K562 (cell line): ENCODE results near the gene NHSL2. TPM values are rescaled to one million over a fixed set of nuclear protein-coding genes. Genes with fewer than 3 reads are reported as not detected.

Experiments used
- ATAC-seq: fragments of 200-7000 bp; cut with Tn5 transposase; 3 replicates; pipeline ENCODE4 v1.9.1; 2020; ENCODE audit warnings: moderate library complexity
- BruUV-seq: library from RNA; stranded (reverse); fragments of 400-500 nt; replicated peaks from 2 replicates; lab custom pipeline; 2021; lab: Mats Ljungman, UMichigan
- CTCF ChIA-PET: fragments of 300-600 bp; formaldehyde crosslinking; extraction: SDS; loops from one replicate; lab custom pipeline; 2021; ENCODE audit warnings: low intra/inter-chr PET ratio; lab: Yijun Ruan, JAX
- POLR2A ChIA-PET: fragments of 300-600, 350-650 bp; sonication (Branson Sonifier 250); formaldehyde crosslinking; extraction: SDS; loops from one replicate; lab custom pipeline; 2021; ENCODE audit warnings: antibody characterized with exemption, inconsistent platforms; lab: Yijun Ruan, JAX
- DNase-seq, 4 experiments: peaks; one replicate each; pipeline versions ENCODE4 v3.0.0 to v3.0.0-alpha.2; 2011 to 2018; ENCODE audit warnings: low spot score in 3 of 4, mixed read lengths in 3 of 4; ENCODE audit errors: extremely low read depth in 1 of 4
- FAIRE-seq: peaks from 2 replicates; lab custom pipeline; 2011; peaks lifted over from hg19 to GRCh38; lab: Jason Lieb, UNC
- H2AFZ ChIP-seq: 2 replicates; pipeline ENCODE4 v1.6.0; 2011; ENCODE audit warnings: low read depth, low read length, control low read depth, inconsistent platforms
- H3K27ac ChIP-seq: fragments of 200-600 bp; 3 replicates; pipeline ENCODE4 v1.8.0; 2011; ENCODE audit warnings: low read depth, mild to moderate bottlenecking, control low read depth, inconsistent platforms, low read length, moderate library complexity, mixed read lengths; ENCODE audit errors: extremely low read depth
- H3K27me3 ChIP-seq, 2 experiments: fragments of 300-600 bp in 1 of 2; 2 replicates in 1 of 2; 3 replicates in 1 of 2; pipeline versions ENCODE4 v1.6.0 to v1.8.0; 2011; ENCODE audit warnings: inconsistent platforms in 2 of 2, low read length in 2 of 2, mild to moderate bottlenecking in 1 of 2, mixed read lengths in 1 of 2, moderate library complexity in 1 of 2; ENCODE audit not compliant: control insufficient read depth in 2 of 2, insufficient read depth in 2 of 2
- H3K36me3 ChIP-seq: fragments of 300-600 bp; 3 replicates; pipeline ENCODE4 v1.8.0; 2011; ENCODE audit warnings: mild to moderate bottlenecking, low read length, inconsistent platforms; ENCODE audit not compliant: control insufficient read depth, insufficient read depth
- H3K4me1 ChIP-seq, 2 experiments: fragments of 200-600 bp in 1 of 2; replicated peaks in 1 of 2; 2 replicates in 1 of 2; 3 replicates in 1 of 2; pipeline versions ENCODE4 v1.5.1 to v1.8.0; 2011; ENCODE audit warnings: inconsistent platforms in 2 of 2, low read length in 2 of 2, mild to moderate bottlenecking in 1 of 2, mixed read lengths in 1 of 2, moderate library complexity in 1 of 2; ENCODE audit not compliant: control insufficient read depth in 2 of 2, insufficient read depth in 2 of 2
- H3K4me2 ChIP-seq: 2 replicates; pipeline ENCODE4 v1.6.1; 2011; ENCODE audit warnings: low read length, control low read depth, inconsistent platforms, mixed read lengths; ENCODE audit not compliant: insufficient read depth
- H3K4me3 ChIP-seq: fragments of 200-600 bp; sonication (generic), shearing (Covaris generic); 2 replicates; pipeline ENCODE4 v1.5.1; 2016; ENCODE audit warnings: control low read depth, inconsistent platforms
- H3K79me2 ChIP-seq: fragments of 200-600 bp; 3 replicates; pipeline ENCODE4 v1.8.0; 2011; ENCODE audit warnings: low read length, inconsistent platforms; ENCODE audit not compliant: control insufficient read depth, insufficient read depth
- H3K9ac ChIP-seq, 2 experiments: 2 replicates each; pipeline versions ENCODE4 v1.6.0 to v1.6.1; 2011; ENCODE audit warnings: low read depth in 2 of 2, low read length in 2 of 2, control low read depth in 1 of 2, inconsistent platforms in 1 of 2, mild to moderate bottlenecking in 1 of 2, mixed read lengths in 1 of 2; ENCODE audit not compliant: insufficient read depth in 1 of 2
- H3K9me1 ChIP-seq: one replicate; pipeline ENCODE4 v1.6.0; 2011; ENCODE audit warnings: inconsistent platforms, mild to moderate bottlenecking, low read length, moderate library complexity; ENCODE audit not compliant: control insufficient read depth, insufficient read depth
- H3K9me3 ChIP-seq: replicated peaks from 2 replicates; pipeline ENCODE4 v1.5.1; 2011; ENCODE audit warnings: low read depth, low read length, inconsistent platforms; ENCODE audit not compliant: control insufficient read depth, insufficient read depth
- H4K20me1 ChIP-seq: replicated peaks from 2 replicates; pipeline ENCODE4 v1.6.1; 2011; ENCODE audit warnings: low read length, inconsistent platforms, mixed read lengths; ENCODE audit not compliant: control insufficient read depth, insufficient read depth
- CTCF ChIP-seq, 3 experiments: IDR thresholded peaks in 2 of 3; conservative IDR thresholded peaks in 1 of 3; 2 replicates each; pipeline ENCODE4 v1.5.1; 2011 to 2012; ENCODE audit warnings: low read length in 3 of 3, mild to moderate bottlenecking in 3 of 3, control low read depth in 2 of 3, improper control_type of control experiment in 1 of 3, inconsistent platforms in 1 of 3, low read depth in 1 of 3, mixed read lengths in 1 of 3, moderate library complexity in 1 of 3; ENCODE audit not compliant: insufficient read depth in 2 of 3
- GABPA ChIP-seq: fragments of 200-800 bp; sonication (Bioruptor generic); conservative IDR thresholded peaks from 2 replicates; pipeline ENCODE4 v1.6.1; 2016; ENCODE audit warnings: low read depth, missing genetic modification characterization, missing compliant biosample characterization
- HDAC1 ChIP-seq, 2 experiments: fragments of 450-650 bp; IDR thresholded peaks; 2 replicates each; pipeline ENCODE4 v1.6.1; 2016 to 2017; ENCODE audit warnings: inconsistent platforms in 1 of 2, mild to moderate bottlenecking in 1 of 2, moderate library complexity in 1 of 2
- HSF4 ChIP-seq: fragments of 250-450 bp; sonication (Bioruptor Pico); IDR thresholded peaks from 2 replicates; pipeline ENCODE4 v2.1.2; 2022; ENCODE audit warnings: mild to moderate bottlenecking, moderate library complexity, borderline replicate concordance
- KHSRP ChIP-seq: fragments of 450-650 bp; IDR thresholded peaks from 2 replicates; pipeline ENCODE4 v1.6.1; 2017
- RAD21 ChIP-seq, 2 experiments: fragments of 250-450 bp in 1 of 2; fragments of 450-650 bp in 1 of 2; sonication (Bioruptor Pico) in 1 of 2; formaldehyde crosslinking in 1 of 2; IDR thresholded peaks in 1 of 2; conservative IDR thresholded peaks in 1 of 2; 2 replicates each; pipeline versions ENCODE4 v1.4.0 to v1.8.0; 2020 to 2022; ENCODE audit warnings: mild to moderate bottlenecking in 2 of 2, moderate library complexity in 1 of 2
- RREB1 ChIP-seq: fragments of 250-450 bp; sonication (Bioruptor Pico); IDR thresholded peaks from 2 replicates; pipeline ENCODE4 v1.4.0; 2020
- ZNF707 ChIP-seq: fragments of 250-450 bp; sonication (Bioruptor Pico); conservative IDR thresholded peaks from 2 replicates; pipeline ENCODE4 v1.8.0; 2022; ENCODE audit warnings: inconsistent platforms, mild to moderate bottlenecking, moderate library complexity
- WGBS: fragments of 100-300 bp; shearing (Covaris generic); methylation state at CpG from one replicate; pipeline ENCODE4 v1.1.6; 2016; ENCODE audit warnings: low coverage, mixed read lengths; ENCODE audit not compliant: insufficient coverage; ENCODE audit errors: missing lambda C conversion rate; 5-methylcytosine and 5-hydroxymethylcytosine counted together
- in situ Hi-C: fragments of 300-500 bp; cut with MboI; formaldehyde crosslinking; loops from 4 replicates; pipeline ENCODE4 v1.15.0; 2018; ENCODE audit warnings: inconsistent platforms, mixed read lengths
- intact Hi-C: fragments of 100-400 bp; cut with micrococcal nuclease; formaldehyde crosslinking; loops from 2 replicates; pipeline ENCODE4 v1.14.2; 2022
- polyA plus RNA-seq, 8 experiments: library from polyadenylated mRNA; depleted of rRNA in 4 of 8; stranded (reverse) in 5 of 8; unstranded in 3 of 8; fragments of >200 nt; fragmentation: Nextera tagmentation in 2 of 8; fragmentation: Illumina TruSeq in 1 of 8; extraction: Ambion mirVana in 2 of 8; extraction: Trizol in 1 of 8; gene quantifications; 2 replicates each; pipeline versions ENCODE4 v1.2.1 to v1.2.3, GENCODE V29; 2011 to 2014; ENCODE audit warnings: inconsistent platforms in 1 of 8, missing spikeins in 1 of 8
- total RNA-seq, 7 experiments: library from RNA; depleted of rRNA in 6 of 7; stranded (reverse); fragments of >200 nt in 6 of 7; fragmentation: Illumina TruSeq in 2 of 7; extraction: Trizol in 2 of 7; gene quantifications; 2 replicates each; pipeline versions ENCODE4 v1.2.1 to v1.2.3, GENCODE V29; 2011 to 2021; ENCODE audit warnings: low replicate concordance in 1 of 7

NHSL2 gene
- total and polyA plus RNA-seq, 9 of the 15 experiments (the other 6 are each of a cell fraction or from before 2014, with no cell fraction given) = 0.02 TPM; not detected in 8

GRCh38 chrX:71998836-71999509, 88.3 kb downstream of the NHSL2 start:
- no peaks in the 10 kb centered on the region for H3K4me1 ChIP-seq
- peak; percentile 67 for FAIRE-seq

More at GRCh38 chrX:71998836-71999509, 88.3 kb downstream of the NHSL2 start:
- no TSS peak for BruUV-seq
- peak; percentile 28 to 45 (median 40) for DNase-seq
- Histone ChIP-seq H3K9me1 (no peaks in the 10 kb centered on the region), H3K79me2 (no peaks in the 10 kb centered on the region), H3K4me2 (no peak overlapping the region), H3K4me3 (no peak overlapping the region), H3K36me3 (no peaks in the 10 kb centered on the region), H3K27ac (no peak overlapping the region), H4K20me1 (no peaks in the 10 kb centered on the region), H2AFZ (no peak overlapping the region), H3K9me3 (no peaks in the 10 kb centered on the region), H3K27me3 (peaks cover 0 to 4% of the 10 kb centered on the region in 2 experiments; a peak in 1 of 5 replicates), H3K9ac (no peak overlapping the region)
- WGBS = 0% methylated on average over 6 of the region's 6 CpGs
- in situ Hi-C loops (no loop called here), intact Hi-C loops (loop anchor here (1.0 kb wide), 1 partner anchor 127 kb away; no protein-coding TSS in a partner anchor)
- ChIA-PET POLR2A (no interaction called here), CTCF (no interaction called here)
- TF ChIP-seq GABPA (tag) (no peak), HSF4 (CRISPR knock-in tag) (no peak), RREB1 (CRISPR knock-in tag) (no peak), HDAC1 (IDR thresholded peaks at IDR 0.05) (no peak), ZNF707 (no peak), RAD21 (CRISPR knock-in tag; conservative IDR thresholded peaks at IDR 0.05 in 1 of 2, IDR thresholded peaks at IDR 0.05 in 1 of 2) (peak in 1 of 2 experiments; percentile 41; a peak in 1 of 4 replicates), KHSRP (no peak), CTCF (IDR thresholded peaks at IDR 0.05 in 2 of 3, conservative IDR thresholded peaks at IDR 0.05 in 1 of 3; ENCODE audit: insufficient read depth in 2 of 3, low read depth in 1 of 3, low read length in 3 of 3) (peak; percentile 49 to 69 (median 60); a peak in 5 of 6 replicates)
- ATAC-seq = peak; percentile 84
